GM23338 (cell line): Measurements from ENCODE around the gene MAST2. TPM values are rescaled to one million over a fixed set of nuclear protein-coding genes. Genes with fewer than 3 reads are reported as not detected.
A peak's percentile ranks its signal among the peaks of the same experiment; 100 is the strongest.

ENCODE experiments used
- ATAC-seq: fragments of 200-7000 bp; cut with Tn5 transposase; 3 replicates; pipeline ENCODE4 v1.9.1; 2020
- DNase-seq: peaks from one replicate; pipeline ENCODE4 v3.0.0-alpha.2; 2015; ENCODE audit warnings: low spot score
- H2AFZ ChIP-seq: fragments of 200-600 bp; sonication (generic); 2 replicates; pipeline ENCODE4 v1.8.0; 2016; ENCODE audit warnings: antibody characterized with exemption, mild to moderate bottlenecking, moderate library complexity
- H3F3A ChIP-seq: fragments of 200-600 bp; sonication (generic); replicated peaks from 2 replicates; pipeline ENCODE4 v1.8.0; 2017; ENCODE audit warnings: antibody characterized with exemption, mixed run types, low read depth
- H3K27ac ChIP-seq: fragments of 200-600 bp; sonication (generic); 2 replicates; pipeline ENCODE4 v1.6.1; 2016; ENCODE audit warnings: low read depth
- H3K27me3 ChIP-seq: fragments of 200-600 bp; sonication (generic); 2 replicates; pipeline ENCODE4 v1.8.0; 2016; ENCODE audit warnings: mild to moderate bottlenecking, mixed run types, moderate library complexity; ENCODE audit not compliant: insufficient read depth
- H3K36me3 ChIP-seq: fragments of 200-600 bp; sonication (generic); 2 replicates; pipeline ENCODE4 v1.8.0; 2016; ENCODE audit warnings: mild to moderate bottlenecking; ENCODE audit not compliant: insufficient read depth
- H3K4me1 ChIP-seq: fragments of 200-600 bp; sonication (generic); 2 replicates; pipeline ENCODE4 v1.8.0; 2016; ENCODE audit warnings: mild to moderate bottlenecking, moderate library complexity; ENCODE audit not compliant: insufficient read depth
- H3K4me2 ChIP-seq: fragments of 200-600 bp; sonication (generic); 2 replicates; pipeline ENCODE4 v1.7.1; 2017; ENCODE audit warnings: mixed run types
- H3K4me3 ChIP-seq: fragments of 200-600 bp; sonication (generic); 2 replicates; pipeline ENCODE4 v1.6.1; 2016; ENCODE audit warnings: mixed run types
- H3K79me2 ChIP-seq: fragments of 200-600 bp; sonication (generic); replicated peaks from 2 replicates; pipeline ENCODE4 v1.8.0; 2017; ENCODE audit warnings: mild to moderate bottlenecking; ENCODE audit not compliant: insufficient read depth
- H3K9me2 ChIP-seq: fragments of 200-600 bp; sonication (generic); 2 replicates; pipeline ENCODE4 v1.8.0; 2017; ENCODE audit not compliant: insufficient read depth
- H4K20me1 ChIP-seq: fragments of 200-600 bp; sonication (generic); replicated peaks from 2 replicates; pipeline ENCODE4 v1.8.0; 2017; ENCODE audit warnings: mild to moderate bottlenecking; ENCODE audit not compliant: insufficient read depth
- H3K27ac Mint-ChIP-seq: 2 replicates; pipeline ENCODE4 v1.8.0; 2020; ENCODE audit warnings: inconsistent platforms, mild to moderate bottlenecking, moderate library complexity, mixed read lengths
- H3K27me3 Mint-ChIP-seq: 3 replicates; pipeline ENCODE4 v1.8.0; 2022; ENCODE audit warnings: low read depth, mild to moderate bottlenecking, moderate library complexity, mixed read lengths, inconsistent platforms; ENCODE audit not compliant: insufficient read depth, poor library complexity
- H3K36me3 Mint-ChIP-seq: 3 replicates; pipeline ENCODE4 v1.8.0; 2021; ENCODE audit warnings: low read depth, mild to moderate bottlenecking, inconsistent platforms, moderate library complexity, mixed read lengths
- H3K4me1 Mint-ChIP-seq: 3 replicates; pipeline ENCODE4 v1.8.0; 2020; ENCODE audit warnings: mild to moderate bottlenecking, inconsistent platforms, mixed read lengths
- H3K4me3 Mint-ChIP-seq: 3 replicates; pipeline ENCODE4 v1.8.0; 2021; ENCODE audit warnings: moderate library complexity, mild to moderate bottlenecking, inconsistent platforms, mixed read lengths
- H3K9me3 Mint-ChIP-seq: 3 replicates; pipeline ENCODE4 v1.8.0; 2020; ENCODE audit warnings: moderate library complexity, mild to moderate bottlenecking, inconsistent platforms, mixed read lengths
- EZH2 ChIP-seq: fragments of 200-600 bp; sonication (generic); IDR thresholded peaks from one replicate; pipeline ENCODE4 v1.8.0; 2017; ENCODE audit warnings: antibody characterized with exemption, mild to moderate bottlenecking, low read depth; ENCODE audit not compliant: unreplicated experiment
- JUNB ChIP-seq: IDR thresholded peaks from one replicate; pipeline ENCODE4 v1.6.1; 2016; ENCODE audit warnings: antibody characterized with exemption; ENCODE audit not compliant: unreplicated experiment
- NANOG ChIP-seq: IDR thresholded peaks from 2 replicates; pipeline ENCODE4 v1.6.1; 2016; ENCODE audit warnings: antibody characterized with exemption, borderline replicate concordance
- POLR2AphosphoS5 ChIP-seq: IDR thresholded peaks from 2 replicates; pipeline ENCODE4 v1.6.1; 2016; ENCODE audit warnings: antibody characterized with exemption, low read depth
- STAT1 ChIP-seq: IDR thresholded peaks from one replicate; pipeline ENCODE4 v1.6.1; 2016; ENCODE audit warnings: antibody characterized with exemption; ENCODE audit not compliant: unreplicated experiment
- ZNF114 ChIP-seq: fragments of 250-450 bp; sonication (Bioruptor Pico); IDR thresholded peaks from 2 replicates; pipeline ENCODE4 v1.5.0; 2020; ENCODE audit warnings: mild to moderate bottlenecking, moderate library complexity
- ZNF331 ChIP-seq: fragments of 250-450 bp; sonication (Bioruptor Pico); IDR thresholded peaks from 2 replicates; pipeline ENCODE4 v1.5.0; 2020; ENCODE audit warnings: low read depth, mild to moderate bottlenecking, moderate library complexity
- polyA plus RNA-seq: library from polyadenylated mRNA; unstranded; fragments of >200 nt; fragmentation: Nextera tagmentation; extraction: Ambion mirVana; gene quantifications from 2 replicates; pipeline ENCODE4 v1.2.1, GENCODE V29; 2016
- total RNA-seq: library from RNA; depleted of rRNA; stranded (reverse); fragments of >200 nt; shearing (Covaris generic); gene quantifications from 2 replicates; pipeline ENCODE4 v1.2.3, GENCODE V29; 2014
- TF ChIP-seq, protein P1 (sequence below), 2 experiments: fragments of 200-600 bp in 1 of 2; sonication (generic) in 1 of 2; conservative IDR thresholded peaks; 2 replicates each; pipeline versions ENCODE4 v1.5.1 to v1.6.1; 2016 to 2017; ENCODE audit warnings: antibody characterized with exemption in 2 of 2, low read depth in 2 of 2, mild to moderate bottlenecking in 2 of 2, moderate library complexity in 1 of 2
- TF ChIP-seq, protein P2 (sequence below): fragments of 250-450 bp; sonication (Bioruptor Pico); IDR thresholded peaks from 2 replicates; pipeline ENCODE4 v1.5.0; 2020; ENCODE audit warnings: mild to moderate bottlenecking, moderate library complexity
- TF ChIP-seq, protein P3 (sequence below): IDR thresholded peaks from 2 replicates; pipeline ENCODE4 v1.6.1; 2016; ENCODE audit warnings: antibody characterized with exemption

The MAST2 gene
- total and polyA plus RNA-seq, 2 experiments from 2014 or later = 11.5 to 57.7 TPM

DNA sequence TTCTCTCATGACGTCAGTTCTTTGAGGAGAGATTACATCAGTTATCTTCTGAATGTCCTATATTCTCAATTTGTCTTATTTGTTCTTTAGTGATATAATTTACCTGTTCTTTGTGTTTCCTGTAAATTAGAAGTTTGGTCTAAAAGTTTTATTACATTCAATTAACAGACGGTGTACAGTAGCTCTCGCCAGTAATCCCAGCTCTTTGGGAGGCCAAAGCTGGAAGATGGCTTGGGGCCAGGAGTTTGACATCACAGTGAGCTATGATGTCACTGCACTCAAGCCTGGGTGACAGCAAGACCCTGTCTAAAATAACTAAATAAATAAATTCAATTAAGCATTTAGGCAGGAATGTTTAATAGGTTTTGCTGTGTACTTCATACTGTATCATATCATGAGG lies 27.6 kb upstream of the MAST2 start:
- Histone ChIP-seq H3F3A (no peaks in the 10 kb centered on the region), H3K4me1 (no peaks in the 10 kb centered on the region), H3K27me3 (no peaks in the 10 kb centered on the region), H3K4me3 (no peak overlapping the region), H3K27ac (no peak overlapping the region), H3K9me2 (no peaks in the 10 kb centered on the region), H2AFZ (0 out of 2 replicates have a peak overlapping the region, but pooled peaks have one; percentile 56), H4K20me1 (no peaks in the 10 kb centered on the region), H3K79me2 (no peaks in the 10 kb centered on the region), H3K4me2 (no peak overlapping the region), H3K36me3 (no peaks in the 10 kb centered on the region)
- ATAC-seq (no peak), DNase-seq (no peak)
- Mint-ChIP-seq H3K27ac (no peak overlapping the region), H3K4me3 (no peak overlapping the region), H3K9me3 (no peaks in the 10 kb centered on the region), H3K27me3 (no peaks in the 10 kb centered on the region), H3K4me1 (no peaks in the 10 kb centered on the region), H3K36me3 (no peaks in the 10 kb centered on the region)
- TF ChIP-seq POLR2AphosphoS5 (no peak), EZH2 (no peak)
- TF ChIP-seq, protein P1, sequence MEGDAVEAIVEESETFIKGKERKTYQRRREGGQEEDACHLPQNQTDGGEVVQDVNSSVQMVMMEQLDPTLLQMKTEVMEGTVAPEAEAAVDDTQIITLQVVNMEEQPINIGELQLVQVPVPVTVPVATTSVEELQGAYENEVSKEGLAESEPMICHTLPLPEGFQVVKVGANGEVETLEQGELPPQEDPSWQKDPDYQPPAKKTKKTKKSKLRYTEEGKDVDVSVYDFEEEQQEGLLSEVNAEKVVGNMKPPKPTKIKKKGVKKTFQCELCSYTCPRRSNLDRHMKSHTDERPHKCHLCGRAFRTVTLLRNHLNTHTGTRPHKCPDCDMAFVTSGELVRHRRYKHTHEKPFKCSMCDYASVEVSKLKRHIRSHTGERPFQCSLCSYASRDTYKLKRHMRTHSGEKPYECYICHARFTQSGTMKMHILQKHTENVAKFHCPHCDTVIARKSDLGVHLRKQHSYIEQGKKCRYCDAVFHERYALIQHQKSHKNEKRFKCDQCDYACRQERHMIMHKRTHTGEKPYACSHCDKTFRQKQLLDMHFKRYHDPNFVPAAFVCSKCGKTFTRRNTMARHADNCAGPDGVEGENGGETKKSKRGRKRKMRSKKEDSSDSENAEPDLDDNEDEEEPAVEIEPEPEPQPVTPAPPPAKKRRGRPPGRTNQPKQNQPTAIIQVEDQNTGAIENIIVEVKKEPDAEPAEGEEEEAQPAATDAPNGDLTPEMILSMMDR (conservative IDR thresholded peaks at IDR 0.05; ENCODE audit: low read depth in 2 of 2) = no peak

DNA sequence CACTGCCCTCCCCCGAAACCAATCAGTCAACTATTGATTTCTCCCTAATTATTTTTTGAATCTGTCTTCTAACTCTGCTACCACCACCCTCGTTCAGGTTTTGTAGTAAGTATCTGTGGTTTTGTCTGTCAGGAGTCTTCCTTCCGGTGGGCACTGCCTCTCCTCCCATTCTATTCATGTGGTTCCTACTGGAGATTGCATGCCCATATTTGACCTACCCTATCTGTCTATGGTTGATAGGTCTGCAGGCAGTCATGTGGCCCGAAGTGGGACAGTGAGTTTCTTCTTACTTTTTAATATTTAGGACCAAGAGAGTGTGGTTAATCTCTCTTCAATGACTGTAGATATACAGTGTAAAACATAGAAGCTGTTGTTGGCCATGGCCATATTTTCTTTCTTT lies 17.8 kb upstream of the MAST2 start:
- no peak overlapping the region for H3K4me3 Mint-ChIP-seq
- no peaks in the 10 kb centered on the region for H3K9me3 Mint-ChIP-seq
- Histone ChIP-seq H3K27ac (no peak overlapping the region), H3F3A (no peaks in the 10 kb centered on the region), H2AFZ (no peak overlapping the region), H3K4me2 (no peak overlapping the region), H3K9me2 (no peaks in the 10 kb centered on the region; the same call in 1 of the 2 replicates), H3K4me3 (no peak overlapping the region), H3K27me3 (no peaks in the 10 kb centered on the region), H3K4me1 (no peaks in the 10 kb centered on the region), H3K36me3 (no peaks in the 10 kb centered on the region), H4K20me1 (no peaks in the 10 kb centered on the region), H3K79me2 (no peaks in the 10 kb centered on the region)
- no peak overlapping the region for H3K27ac Mint-ChIP-seq
- H3K4me1 Mint-ChIP-seq = no peaks in the 10 kb centered on the region
- no peak for DNase-seq
- H3K27me3 Mint-ChIP-seq = no peaks in the 10 kb centered on the region
- no peaks in the 10 kb centered on the region for H3K36me3 Mint-ChIP-seq
- no peak for ATAC-seq
- no peak for TF ChIP-seq STAT1
- TF ChIP-seq POLR2AphosphoS5 = no peak
- TF ChIP-seq, protein P2, sequence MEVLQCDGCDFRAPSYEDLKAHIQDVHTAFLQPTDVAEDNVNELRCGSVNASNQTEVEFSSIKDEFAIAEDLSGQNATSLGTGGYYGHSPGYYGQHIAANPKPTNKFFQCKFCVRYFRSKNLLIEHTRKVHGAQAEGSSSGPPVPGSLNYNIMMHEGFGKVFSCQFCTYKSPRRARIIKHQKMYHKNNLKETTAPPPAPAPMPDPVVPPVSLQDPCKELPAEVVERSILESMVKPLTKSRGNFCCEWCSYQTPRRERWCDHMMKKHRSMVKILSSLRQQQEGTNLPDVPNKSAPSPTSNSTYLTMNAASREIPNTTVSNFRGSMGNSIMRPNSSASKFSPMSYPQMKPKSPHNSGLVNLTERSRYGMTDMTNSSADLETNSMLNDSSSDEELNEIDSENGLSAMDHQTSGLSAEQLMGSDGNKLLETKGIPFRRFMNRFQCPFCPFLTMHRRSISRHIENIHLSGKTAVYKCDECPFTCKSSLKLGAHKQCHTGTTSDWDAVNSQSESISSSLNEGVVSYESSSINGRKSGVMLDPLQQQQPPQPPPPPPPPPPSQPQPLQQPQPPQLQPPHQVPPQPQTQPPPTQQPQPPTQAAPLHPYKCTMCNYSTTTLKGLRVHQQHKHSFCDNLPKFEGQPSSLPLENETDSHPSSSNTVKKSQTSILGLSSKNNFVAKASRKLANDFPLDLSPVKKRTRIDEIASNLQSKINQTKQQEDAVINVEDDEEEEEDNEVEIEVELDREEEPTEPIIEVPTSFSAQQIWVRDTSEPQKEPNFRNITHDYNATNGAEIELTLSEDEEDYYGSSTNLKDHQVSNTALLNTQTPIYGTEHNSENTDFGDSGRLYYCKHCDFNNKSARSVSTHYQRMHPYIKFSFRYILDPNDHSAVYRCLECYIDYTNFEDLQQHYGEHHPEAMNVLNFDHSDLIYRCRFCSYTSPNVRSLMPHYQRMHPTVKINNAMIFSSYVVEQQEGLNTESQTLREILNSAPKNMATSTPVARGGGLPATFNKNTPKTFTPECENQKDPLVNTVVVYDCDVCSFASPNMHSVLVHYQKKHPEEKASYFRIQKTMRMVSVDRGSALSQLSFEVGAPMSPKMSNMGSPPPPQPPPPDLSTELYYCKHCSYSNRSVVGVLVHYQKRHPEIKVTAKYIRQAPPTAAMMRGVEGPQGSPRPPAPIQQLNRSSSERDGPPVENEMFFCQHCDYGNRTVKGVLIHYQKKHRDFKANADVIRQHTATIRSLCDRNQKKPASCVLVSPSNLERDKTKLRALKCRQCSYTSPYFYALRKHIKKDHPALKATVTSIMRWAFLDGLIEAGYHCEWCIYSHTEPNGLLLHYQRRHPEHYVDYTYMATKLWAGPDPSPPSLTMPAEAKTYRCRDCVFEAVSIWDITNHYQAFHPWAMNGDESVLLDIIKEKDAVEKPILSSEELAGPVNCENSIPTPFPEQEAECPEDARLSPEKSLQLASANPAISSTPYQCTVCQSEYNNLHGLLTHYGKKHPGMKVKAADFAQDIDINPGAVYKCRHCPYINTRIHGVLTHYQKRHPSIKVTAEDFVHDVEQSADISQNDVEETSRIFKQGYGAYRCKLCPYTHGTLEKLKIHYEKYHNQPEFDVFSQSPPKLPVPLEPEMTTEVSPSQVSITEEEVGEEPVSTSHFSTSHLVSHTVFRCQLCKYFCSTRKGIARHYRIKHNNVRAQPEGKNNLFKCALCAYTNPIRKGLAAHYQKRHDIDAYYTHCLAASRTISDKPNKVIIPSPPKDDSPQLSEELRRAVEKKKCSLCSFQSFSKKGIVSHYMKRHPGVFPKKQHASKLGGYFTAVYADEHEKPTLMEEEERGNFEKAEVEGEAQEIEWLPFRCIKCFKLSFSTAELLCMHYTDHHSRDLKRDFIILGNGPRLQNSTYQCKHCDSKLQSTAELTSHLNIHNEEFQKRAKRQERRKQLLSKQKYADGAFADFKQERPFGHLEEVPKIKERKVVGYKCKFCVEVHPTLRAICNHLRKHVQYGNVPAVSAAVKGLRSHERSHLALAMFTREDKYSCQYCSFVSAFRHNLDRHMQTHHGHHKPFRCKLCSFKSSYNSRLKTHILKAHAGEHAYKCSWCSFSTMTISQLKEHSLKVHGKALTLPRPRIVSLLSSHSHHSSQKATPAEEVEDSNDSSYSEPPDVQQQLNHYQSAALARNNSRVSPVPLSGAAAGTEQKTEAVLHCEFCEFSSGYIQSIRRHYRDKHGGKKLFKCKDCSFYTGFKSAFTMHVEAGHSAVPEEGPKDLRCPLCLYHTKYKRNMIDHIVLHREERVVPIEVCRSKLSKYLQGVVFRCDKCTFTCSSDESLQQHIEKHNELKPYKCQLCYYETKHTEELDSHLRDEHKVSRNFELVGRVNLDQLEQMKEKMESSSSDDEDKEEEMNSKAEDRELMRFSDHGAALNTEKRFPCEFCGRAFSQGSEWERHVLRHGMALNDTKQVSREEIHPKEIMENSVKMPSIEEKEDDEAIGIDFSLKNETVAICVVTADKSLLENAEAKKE (CRISPR knock-in tag) = no peak
- no peak for TF ChIP-seq JUNB
- TF ChIP-seq, protein P1 (conservative IDR thresholded peaks at IDR 0.05; ENCODE audit: low read depth in 2 of 2) = no peak
- no peak for TF ChIP-seq ZNF331
- TF ChIP-seq ZNF114 (CRISPR knock-in tag) = no peak
- no peak for TF ChIP-seq NANOG
- TF ChIP-seq, protein P3, sequence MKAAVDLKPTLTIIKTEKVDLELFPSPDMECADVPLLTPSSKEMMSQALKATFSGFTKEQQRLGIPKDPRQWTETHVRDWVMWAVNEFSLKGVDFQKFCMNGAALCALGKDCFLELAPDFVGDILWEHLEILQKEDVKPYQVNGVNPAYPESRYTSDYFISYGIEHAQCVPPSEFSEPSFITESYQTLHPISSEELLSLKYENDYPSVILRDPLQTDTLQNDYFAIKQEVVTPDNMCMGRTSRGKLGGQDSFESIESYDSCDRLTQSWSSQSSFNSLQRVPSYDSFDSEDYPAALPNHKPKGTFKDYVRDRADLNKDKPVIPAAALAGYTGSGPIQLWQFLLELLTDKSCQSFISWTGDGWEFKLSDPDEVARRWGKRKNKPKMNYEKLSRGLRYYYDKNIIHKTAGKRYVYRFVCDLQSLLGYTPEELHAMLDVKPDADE = no peak
